Activated naive CD4-positive, alpha-beta T cell treated with anti-CD3 and anti-CD28 coated beads, Interleukin-2, amount 10 ng/mL, durations not matched to agents 7 days and 5 days (primary cell): ENCODE results near the gene NUAK1.

Experiments used
- CTCF ChIA-PET: fragments of 350-600 bp; sonication (Branson Sonifier 250); formaldehyde crosslinking; loops from one replicate; lab custom pipeline; 2021; ENCODE audit warnings: antibody characterized with exemption; lab: Charles Lee
- DNase-seq: peaks from one replicate; pipeline ENCODE4 v3.0.0-alpha.2; 2020
- H3K27ac Mint-ChIP-seq: one replicate; pipeline ENCODE4 v1.8.0; 2021; ENCODE audit warnings: mild to moderate bottlenecking, moderate library complexity, mixed read lengths
- H3K27me3 Mint-ChIP-seq: one replicate; pipeline ENCODE4 v1.8.0; 2021; ENCODE audit warnings: mild to moderate bottlenecking, mixed read lengths
- H3K36me3 Mint-ChIP-seq: one replicate; pipeline ENCODE4 v1.8.0; 2021; ENCODE audit warnings: mixed read lengths
- H3K4me1 Mint-ChIP-seq: one replicate; pipeline ENCODE4 v1.8.0; 2021; ENCODE audit warnings: mixed read lengths
- H3K4me3 Mint-ChIP-seq: one replicate; pipeline ENCODE4 v1.8.0; 2021; ENCODE audit warnings: mild to moderate bottlenecking, moderate library complexity, mixed read lengths
- H3K9me3 Mint-ChIP-seq: one replicate; pipeline ENCODE4 v1.8.0; 2021; ENCODE audit warnings: mixed read lengths

NUAK1 gene

DNA sequence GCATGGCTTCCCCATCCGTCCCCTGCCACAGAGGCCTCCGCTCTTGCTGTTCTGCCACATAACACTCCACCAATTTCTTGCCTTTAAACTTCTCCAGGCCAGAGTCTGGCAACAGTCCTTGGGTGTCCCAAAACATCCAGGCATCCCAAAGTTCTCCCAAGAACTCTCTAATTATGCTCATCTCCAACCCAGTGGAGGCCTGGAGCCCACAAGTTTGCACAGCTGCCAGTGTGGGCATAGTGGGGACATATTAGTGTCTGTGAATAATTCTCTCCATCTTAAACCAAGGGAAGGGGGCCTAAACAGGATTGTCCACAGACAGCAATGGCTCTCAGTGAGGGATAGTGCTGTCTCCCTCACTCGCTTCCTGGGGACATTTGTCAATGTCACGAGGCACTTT is 124.8 kb downstream of the NUAK1 start:
- CTCF ChIA-PET: no interaction called here
- no peaks in the 10 kb centered on the region for H3K27me3 Mint-ChIP-seq
- DNase-seq: no peak
- H3K4me3 Mint-ChIP-seq: no peak overlapping the region
- no peak overlapping the region for H3K27ac Mint-ChIP-seq
- H3K4me1 Mint-ChIP-seq: no peaks in the 10 kb centered on the region
- no peaks in the 10 kb centered on the region for H3K36me3 Mint-ChIP-seq
- H3K9me3 Mint-ChIP-seq: peaks cover 6% of the 10 kb centered on the region
